Measurements from ENCODE around the gene AGFG2.

DNA sequence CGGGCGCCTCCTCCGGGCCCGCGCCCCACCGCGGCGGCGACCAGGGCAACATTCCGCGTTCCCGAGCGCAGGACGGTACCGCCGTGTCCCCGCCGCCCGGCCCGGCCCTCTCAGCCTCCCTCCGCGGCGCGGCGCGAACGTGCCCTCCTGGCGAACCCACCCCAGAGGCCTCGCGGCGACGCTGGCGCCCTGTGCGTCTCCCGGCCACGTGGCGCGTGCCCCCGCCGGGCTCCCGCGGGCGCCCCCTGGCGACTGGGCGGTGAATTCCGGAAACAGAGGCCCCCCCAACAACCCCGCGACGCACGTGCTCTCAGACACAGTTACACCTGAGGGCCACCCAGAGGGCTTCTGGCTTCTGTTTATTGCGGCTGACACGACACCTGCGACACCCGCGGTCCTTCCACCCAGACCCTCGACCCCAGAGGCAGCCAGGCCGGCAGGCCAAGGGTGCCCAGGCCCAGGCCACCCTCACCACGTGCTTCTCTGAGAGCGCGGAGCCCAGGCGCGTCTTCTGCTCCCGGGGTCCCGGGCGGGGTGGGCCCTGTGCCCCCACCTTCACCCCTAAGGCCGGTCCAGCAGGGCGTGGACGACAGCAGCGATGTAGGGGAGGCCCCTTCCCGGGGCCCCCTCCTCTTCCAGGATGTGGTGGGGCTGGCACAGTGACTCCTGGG, 34.8 kb downstream of the AGFG2 start, which contains the start of gene SAP25:
- TF ChIP-seq GATA2 (IDR thresholded peaks at IDR 0.05; ENCODE audit: low read depth, low read length) (no peak), GATA3 (IDR thresholded peaks at IDR 0.05; ENCODE audit: low read depth, low read length) (no peak)

Data from SH-SY5Y (cell line).